GM18909 (cell line): ENCODE results near the gene FDXR.

Experiments used
- ATAC-seq: cut with Tn5 transposase; IDR thresholded peaks from one replicate; pipeline ENCODE4 v1.9.1; 2021; ENCODE audit warnings: mild to moderate bottlenecking; ENCODE audit not compliant: unreplicated experiment, poor library complexity

FDXR gene

GRCh38 chr17:74860229-74860871 lies 12.4 kb downstream of the FDXR start:
- ATAC-seq = no peak

- no peak for ATAC-seq
These were observed 13.2 kb downstream of the FDXR start, which contains the start of gene GRIN2C for GRCh38 chr17:74859459-74860228. Gene GRIN2C (minus strand): TSS chr17:74859885. CDS start chr17:74855092, 4,793 bp downstream.

- no peak for ATAC-seq
These were observed 13.9 kb downstream of the FDXR start for GRCh38 chr17:74858672-74859458.

GRCh38 chr17:74857191-74857590 lies 15.6 kb downstream of the FDXR start:
- no peak for ATAC-seq

GRCh38 chr17:74856112-74856511 lies 16.7 kb downstream of the FDXR start:
- ATAC-seq = no peak

GRCh38 chr17:74855323-74855722 lies 17.5 kb downstream of the FDXR start:
- no peak for ATAC-seq

- ATAC-seq = no peak
These were observed 18.0 kb downstream of the FDXR start for GRCh38 chr17:74854792-74855191.

- no peak for ATAC-seq
These were observed 19.1 kb downstream of the FDXR start for GRCh38 chr17:74853669-74854068.

GRCh38 chr17:74853048-74853397 lies 19.8 kb downstream of the FDXR start:
- no peak for ATAC-seq

GRCh38 chr17:74852237-74853047 lies 20.4 kb downstream of the FDXR start:
- ATAC-seq = no peak

- no peak for ATAC-seq
These were observed 21.1 kb downstream of the FDXR start for GRCh38 chr17:74851612-74852236.

GRCh38 chr17:74850914-74851313 lies 21.9 kb downstream of the FDXR start:
- no peak for ATAC-seq

- ATAC-seq = no peak
These were observed 22.5 kb downstream of the FDXR start for GRCh38 chr17:74850310-74850709.

- ATAC-seq = no peak
These were observed 24.0 kb downstream of the FDXR start for GRCh38 chr17:74848656-74849399.

GRCh38 chr17:74846621-74847020 lies 26.2 kb downstream of the FDXR start:
- ATAC-seq = no peak

- no peak for ATAC-seq
These were observed 29.5 kb downstream of the FDXR start for GRCh38 chr17:74843352-74843627.

GRCh38 chr17:74842599-74843351 lies 30.0 kb downstream of the FDXR start:
- ATAC-seq = no peak

- ATAC-seq = no peak
These were observed 30.6 kb downstream of the FDXR start for GRCh38 chr17:74842146-74842598.
